ENCODE data around the gene MCC. TPM values are rescaled to one million over a fixed set of nuclear protein-coding genes. Genes with fewer than 3 reads are reported as not detected.

Gene MCC
- total and polyA plus RNA-seq, 2 of the 4 experiments (the other 2 are of a cell fraction), result 5.0 to 20.6 TPM

DNA sequence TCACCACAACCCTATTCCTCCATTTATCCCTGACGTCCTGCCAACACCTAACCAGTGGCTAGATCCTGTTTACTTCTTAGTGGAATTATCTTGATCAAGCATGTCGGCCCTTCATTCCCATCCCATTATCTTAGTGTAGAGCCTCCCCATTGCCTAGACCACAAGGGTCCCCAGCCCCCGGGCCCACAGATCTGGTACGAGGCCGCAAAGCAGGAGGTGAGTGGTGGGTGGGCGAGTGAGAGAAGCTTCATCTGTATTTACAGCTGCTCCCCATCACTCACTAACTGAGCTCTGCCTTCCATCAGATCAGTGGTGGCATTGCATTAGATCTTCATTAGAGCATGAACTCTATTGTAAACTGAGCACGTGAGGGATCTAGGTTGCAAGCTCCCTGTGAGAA, 236.2 kb downstream of the MCC start:
- ATAC-seq (ENCODE audit: low read depth), result no peak
- no peak overlapping the region for H3K56ac ChIP-seq (ENCODE audit: extremely low read depth, insufficient read depth, low read length)
- H2BK20ac ChIP-seq (ENCODE audit: low read depth, low read length), result peak overlapping the region; percentile 54; the same call in 1 of the 2 replicates
- dilution Hi-C loops (cut with HindIII; ENCODE audit: low sequenced_read_pairs, unreplicated experiment) (no loop called here), intact Hi-C loops (cut with micrococcal nuclease) (loop anchor here (5.0 kb wide), 2 partner anchors 40 to 105 kb away; no protein-coding TSS in a partner anchor), in situ Hi-C loops (cut with MboI; ENCODE audit: low sequenced_read_pairs) (no loop called here)
- H3K4me3 ChIP-seq (ENCODE audit: insufficient read depth, low read depth, low read length), result no peak overlapping the region
- peak overlapping the region; percentile 72 for H3K14ac ChIP-seq (replicated peaks; ENCODE audit: low read depth, low read length)
- ChIA-PET CTCF (no interaction called here), POLR2A (ENCODE audit: unreplicated experiment) (no interaction called here)
- peaks cover 30 to 58% of the 10 kb centered on the region in 2 experiments for H3K79me1 ChIP-seq (ENCODE audit: low read depth in 1 of 2, low read length in 2 of 2)
- peaks cover 11% of the 10 kb centered on the region for H3K9me1 ChIP-seq (ENCODE audit: insufficient read depth, low read length)
- H3K27ac ChIP-seq (ENCODE audit: insufficient read depth, low read length), result peak overlapping the region; percentile 8; the same call in 1 of the 2 replicates
- BruUV-seq (replicated peaks), result no TSS peak
- H3K9ac ChIP-seq (ENCODE audit: low read depth, low read length), result no peak overlapping the region
- H4K5ac ChIP-seq (ENCODE audit: low read depth, low read length), result peak overlapping the region; percentile 15; the same call in 1 of the 2 replicates
- 40% methylated on average over 1 of the region's 7 CpGs; no CpG with 5 or more reads in 1 of the 2 experiments for WGBS, 2 experiments (ENCODE audit: extremely low coverage in 2 of 2, insufficient read length in 1 of 2)
- no peak overlapping the region for H3K4me2 ChIP-seq (ENCODE audit: low read depth, low read length)
- peak overlapping the region; percentile 62; the same call in 1 of the 2 replicates for H2BK120ac ChIP-seq (ENCODE audit: low read depth, low read length)
- H3K27me3 ChIP-seq (ENCODE audit: control insufficient read depth, insufficient read depth, low read length), result no peaks in the 10 kb centered on the region
- peak overlapping the region; percentile 61 for H2AK5ac ChIP-seq (ENCODE audit: low read depth, low read length)
- no peak overlapping the region for H2BK5ac ChIP-seq (ENCODE audit: low read depth, low read length, poor library complexity, severe bottlenecking)
- H4K8ac ChIP-seq (ENCODE audit: low read depth in 2 of 2, low read length in 2 of 2), result peak overlapping the region; percentile 27 to 38; a peak in 1 of 4 replicates
- 0 out of 3 replicates have a peak overlapping the region, but pooled peaks have one; percentile 92 for H2BK15ac ChIP-seq (ENCODE audit: low read depth, low read length)
- peaks cover 23% of the 10 kb centered on the region for H3K4me1 ChIP-seq (ENCODE audit: control insufficient read depth, insufficient read depth, low read length)
- H3K23ac ChIP-seq (ENCODE audit: low read depth, low read length), result no peak overlapping the region
- DNase-seq, result no peak
- H3K9me3 ChIP-seq (ENCODE audit: control insufficient read depth, insufficient read depth, low read length), result no peaks in the 10 kb centered on the region
- H3K36me3 ChIP-seq (ENCODE audit: control insufficient read depth, insufficient read depth, low read length), result no peaks in the 10 kb centered on the region; the same call in 1 of the 2 replicates
- H4K91ac ChIP-seq (ENCODE audit: insufficient read depth, low read depth, low read length), result no peak overlapping the region
- no peak overlapping the region for H2AFZ ChIP-seq (replicated peaks; ENCODE audit: low read length, poor library complexity)
- H3K4ac ChIP-seq (ENCODE audit: low read depth, low read length), result peak overlapping the region; percentile 39; the same call in 1 of the 2 replicates
- TF ChIP-seq, protein P1, sequence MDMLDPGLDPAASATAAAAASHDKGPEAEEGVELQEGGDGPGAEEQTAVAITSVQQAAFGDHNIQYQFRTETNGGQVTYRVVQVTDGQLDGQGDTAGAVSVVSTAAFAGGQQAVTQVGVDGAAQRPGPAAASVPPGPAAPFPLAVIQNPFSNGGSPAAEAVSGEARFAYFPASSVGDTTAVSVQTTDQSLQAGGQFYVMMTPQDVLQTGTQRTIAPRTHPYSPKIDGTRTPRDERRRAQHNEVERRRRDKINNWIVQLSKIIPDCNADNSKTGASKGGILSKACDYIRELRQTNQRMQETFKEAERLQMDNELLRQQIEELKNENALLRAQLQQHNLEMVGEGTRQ (IDR thresholded peaks at IDR 0.05; ENCODE audit: low read depth, low read length), result no peak
- TF ChIP-seq CHD1 (IDR thresholded peaks at IDR 0.05; ENCODE audit: low read depth, low read length) (no peak), FOS (IDR thresholded peaks at IDR 0.05; ENCODE audit: low read depth, low read length) (no peak), RCOR1 (IDR thresholded peaks at IDR 0.05; ENCODE audit: insufficient replicate concordance, low read length) (no peak), NFE2L2 (IDR thresholded peaks at IDR 0.05; ENCODE audit: low read depth, low read length) (no peak), RAD21 (IDR thresholded peaks at IDR 0.05; ENCODE audit: low read length) (no peak)
- H2AK9ac ChIP-seq (replicated peaks; ENCODE audit: low read depth, low read length, poor library complexity), result no peak overlapping the region
- no peaks in the 10 kb centered on the region; the same call in 1 of the 2 replicates for H4K20me1 ChIP-seq (ENCODE audit: insufficient read depth, low read length)
- H3K18ac ChIP-seq (ENCODE audit: low read depth, low read length), result peak overlapping the region; percentile 3
